ENCODE measurements around the gene ELANE.
"Not testable (repeated sequence)": the region's sequence is repeated elsewhere in the genome, so short reads cannot be mapped to it uniquely, and the experiment has no call there.

ELANE gene

GRCh38 chr19:845707-846521 lies 6.2 kb upstream of the ELANE start:
- Histone ChIP-seq H2AFZ (ENCODE audit: low read length) (no peak overlapping the region), H3K79me2 (ENCODE audit: insufficient read depth, low read length) (no peaks in the 10 kb centered on the region), H3F3A (ENCODE audit: low read depth) (no peaks in the 10 kb centered on the region), H3K27me3 (ENCODE audit: insufficient read depth, low read length, poor library complexity, severe bottlenecking) (no peaks in the 10 kb centered on the region), H4K20me1 (ENCODE audit: insufficient read depth, low read length, poor library complexity, severe bottlenecking) (no peaks in the 10 kb centered on the region), H3K4me3 (ENCODE audit: low read length, poor library complexity, severe bottlenecking) (no peak overlapping the region), H3K36me3 (ENCODE audit: insufficient read depth, low read length) (no peaks in the 10 kb centered on the region), H3K4me1 (ENCODE audit: insufficient read depth, low read length, poor library complexity, severe bottlenecking) (no peaks in the 10 kb centered on the region), H3K9me3 (ENCODE audit: insufficient read depth, low read depth, low read length) (no peaks in the 10 kb centered on the region), H3K4me2 (ENCODE audit: low read depth, low read length, poor library complexity, severe bottlenecking) (no peak overlapping the region), H3K9ac (ENCODE audit: low read depth, low read length, poor library complexity, severe bottlenecking) (no peak overlapping the region), H3K9me2 (replicated peaks; ENCODE audit: low read depth, low read length) (no peaks in the 10 kb centered on the region)
- no peak for TF ChIP-seq CTCF (conservative IDR thresholded peaks at IDR 0.05; ENCODE audit: low read length)
- no peak for TF ChIP-seq EZH2phosphoT487 (IDR thresholded peaks at IDR 0.05; ENCODE audit: borderline replicate concordance)

DNA sequence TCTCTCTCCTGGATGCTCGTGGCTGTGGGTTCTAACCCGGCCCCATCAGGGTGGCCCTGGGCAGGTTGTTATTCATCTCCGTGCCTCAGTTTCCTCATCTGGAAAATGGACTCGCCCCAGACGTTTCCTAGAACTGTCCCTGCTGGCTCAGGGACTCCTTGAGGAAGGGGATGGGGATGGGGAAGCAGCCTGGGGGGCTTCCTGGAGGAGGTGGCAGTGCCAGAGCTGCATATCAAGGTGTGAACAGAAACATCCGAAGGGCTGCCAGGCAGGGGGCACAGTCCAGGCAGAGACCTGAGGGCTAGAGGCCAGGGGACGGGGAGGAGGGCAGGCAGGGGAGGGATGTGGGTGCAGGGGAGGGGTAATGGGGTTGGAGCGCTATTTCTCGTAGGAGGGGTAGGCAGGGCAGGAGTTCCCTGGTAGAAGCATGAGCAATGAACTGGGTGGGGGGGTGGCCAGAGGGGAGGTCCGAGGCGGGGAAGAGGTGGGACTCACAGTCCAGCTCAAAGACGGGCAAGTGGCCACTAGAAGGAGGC lies 3.6 kb upstream of the ELANE start:
- no peaks in the 10 kb centered on the region for H3K9me3 ChIP-seq (ENCODE audit: insufficient read depth, low read depth, low read length)
- no peaks in the 10 kb centered on the region for H3K27me3 ChIP-seq (ENCODE audit: insufficient read depth, low read length, poor library complexity, severe bottlenecking)

DNA sequence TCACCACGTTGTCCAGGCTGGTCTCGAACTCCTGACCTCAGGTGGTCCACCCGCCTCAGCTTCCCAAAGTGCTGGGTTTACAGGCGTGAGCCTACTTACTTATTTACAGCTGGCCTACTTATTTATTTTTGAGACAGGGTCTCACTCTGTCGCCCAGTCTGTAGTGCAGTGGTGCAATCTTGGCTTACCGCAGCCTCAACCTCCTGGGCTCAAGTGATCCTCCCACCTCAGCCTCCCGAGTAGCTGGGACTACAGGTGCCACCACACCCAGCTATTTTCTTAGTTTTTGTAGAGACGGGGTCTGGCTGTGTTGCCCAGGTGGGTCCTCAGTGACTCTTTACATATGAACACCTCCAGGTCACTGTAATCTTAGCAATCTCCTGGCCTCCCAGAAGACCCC lies 2.9 kb upstream of the ELANE start:
- H3K4me1 ChIP-seq (ENCODE audit: insufficient read depth, low read length, poor library complexity, severe bottlenecking); H3K4me3 ChIP-seq (ENCODE audit: low read length, poor library complexity, severe bottlenecking); H3K36me3 ChIP-seq (ENCODE audit: insufficient read depth, low read length); H3K9me3 ChIP-seq (ENCODE audit: insufficient read depth, low read depth, low read length); H4K20me1 ChIP-seq (ENCODE audit: insufficient read depth, low read length, poor library complexity, severe bottlenecking); H3K9ac ChIP-seq (ENCODE audit: low read depth, low read length, poor library complexity, severe bottlenecking); H3K79me2 ChIP-seq (ENCODE audit: insufficient read depth, low read length); H3K27me3 ChIP-seq (ENCODE audit: insufficient read depth, low read length, poor library complexity, severe bottlenecking); H2AFZ ChIP-seq (ENCODE audit: low read length); H3F3A ChIP-seq (ENCODE audit: low read depth); H3K4me2 ChIP-seq (ENCODE audit: low read depth, low read length, poor library complexity, severe bottlenecking); H3K9me2 ChIP-seq (replicated peaks; ENCODE audit: low read depth, low read length): not testable (repeated sequence)

More for the DNA sequence above, 3.6 kb upstream of the ELANE start:
- H2AFZ ChIP-seq (ENCODE audit: low read length), result no peak overlapping the region
- no peaks in the 10 kb centered on the region for H3F3A ChIP-seq (ENCODE audit: low read depth)
- H4K20me1 ChIP-seq (ENCODE audit: insufficient read depth, low read length, poor library complexity, severe bottlenecking), result no peaks in the 10 kb centered on the region
- TF ChIP-seq CTCF (conservative IDR thresholded peaks at IDR 0.05; ENCODE audit: low read length), result no peak
- no peak for TF ChIP-seq EZH2phosphoT487 (IDR thresholded peaks at IDR 0.05; ENCODE audit: borderline replicate concordance)
- no peak overlapping the region for H3K9ac ChIP-seq (ENCODE audit: low read depth, low read length, poor library complexity, severe bottlenecking)
- H3K4me2 ChIP-seq (ENCODE audit: low read depth, low read length, poor library complexity, severe bottlenecking), result no peak overlapping the region
- H3K4me3 ChIP-seq (ENCODE audit: low read length, poor library complexity, severe bottlenecking), result no peak overlapping the region
- H3K79me2 ChIP-seq (ENCODE audit: insufficient read depth, low read length), result no peaks in the 10 kb centered on the region
- no peaks in the 10 kb centered on the region for H3K4me1 ChIP-seq (ENCODE audit: insufficient read depth, low read length, poor library complexity, severe bottlenecking)
- no peaks in the 10 kb centered on the region for H3K36me3 ChIP-seq (ENCODE audit: insufficient read depth, low read length)
- no peaks in the 10 kb centered on the region for H3K9me2 ChIP-seq (replicated peaks; ENCODE audit: low read depth, low read length)
